Right ventricle myocardium superior (tissue), 1 donor: ENCODE results near the gene ZNF677. TPM values are rescaled to one million over a fixed set of nuclear protein-coding genes. Genes with fewer than 3 reads are reported as not detected.
A peak's percentile ranks its signal among the peaks of the same experiment; 100 is the strongest.
"Not testable (repeated sequence)": the region's sequence is repeated elsewhere in the genome, so short reads cannot be mapped to it uniquely, and the experiment has no call there.

ENCODE experiments used
- ATAC-seq: fragments of 200-7000 bp; cut with Tn5 transposase; one replicate; pipeline ENCODE4 v1.9.1; 2020; ENCODE audit warnings: mild to moderate bottlenecking; ENCODE audit not compliant: poor library complexity
- DNase-seq: peaks from one replicate; pipeline ENCODE4 v3.0.0-alpha.2; 2020
- intact Hi-C: fragments of 100-400 bp; cut with DNase I; formaldehyde crosslinking; loops from one replicate; pipeline ENCODE4 v1.11.2; 2022
- total RNA-seq: library from RNA; stranded (reverse); fragmentation: NEBNext Ultra II Directional; extraction: Animal tissue kit (Norgen Biotek cat#: 25700); gene quantifications from one replicate; pipeline ENCODE4 v1.2.1, GENCODE V29; 2021
- donor health status: DM: no; HTN: yes; CAD: no; lungs with severe emphysema.

Gene ZNF677
- total RNA-seq, 1 donor from 2014 or later = 21.1 TPM

- ATAC-seq (peak; percentile 97), DNase-seq (peak; percentile 99)
- intact Hi-C loops = loop anchor here (10.0 kb wide), 1 partner anchor 168 kb away; the partner anchor contains the start of gene ZNF525
These were observed 57.8 kb downstream of the ZNF677 start for GRCh38 chr19:53196777-53197396.

GRCh38 chr19:53195265-53195903, 59.3 kb downstream of the ZNF677 start:
- intact Hi-C loops = loop anchor here (10.0 kb wide), 1 partner anchor 169 kb away; the partner anchor contains the start of gene ZNF525
- DNase-seq (peak; percentile 74), ATAC-seq (peak; percentile 69)

GRCh38 chr19:53193535-53194222, 61.0 kb downstream of the ZNF677 start:
- no peak for ATAC-seq
- intact Hi-C loops = loop anchor here (5.0 to 10.0 kb wide), 2 partner anchors 116 to 171 kb away; partner anchors contain the start of gene ZNF525
- DNase-seq = no peak

GRCh38 chr19:53192771-53193534, 61.7 kb downstream of the ZNF677 start, which contains the start of gene ZNF665:
Gene ZNF665 (minus strand): TSS chr19:53193358. CDS start chr19:53182898, 10,460 bp downstream.
- intact Hi-C loops = loop anchor here (5.0 to 10.0 kb wide), 2 partner anchors 116 to 172 kb away; partner anchors contain the start of gene ZNF525
- ATAC-seq (peak; percentile 86), DNase-seq (peak; percentile 93)

GRCh38 chr19:53190253-53190652, 64.4 kb downstream of the ZNF677 start:
- ATAC-seq = no peak
- no peak for DNase-seq

GRCh38 chr19:53189691-53190198, 64.9 kb downstream of the ZNF677 start:
- DNase-seq, ATAC-seq: not testable (repeated sequence)
- intact Hi-C loops = loop anchor here (5.0 to 10.0 kb wide), 2 partner anchors 112 to 175 kb away; partner anchors contain the start of gene ZNF525

More at GRCh38 chr19:53190253-53190652, 64.4 kb downstream of the ZNF677 start:
- intact Hi-C loops = loop anchor here (5.0 to 10.0 kb wide), 2 partner anchors 113 to 175 kb away; partner anchors contain the start of gene ZNF525

Other genes starting within 250 kb of the ZNF677 start
- not detected for gene ERVV-1, start 241.0 kb downstream of the ZNF677 start, total RNA-seq
- not detected for gene ERVV-2, start 210.1 kb downstream of the ZNF677 start, total RNA-seq
- 15.7 TPM for gene ZNF160, start 151.5 kb downstream of the ZNF677 start, total RNA-seq
- 17.8 TPM for gene ZNF415, start 122.0 kb downstream of the ZNF677 start, total RNA-seq
- 5.8 TPM for gene ZNF347, start 95.8 kb downstream of the ZNF677 start, total RNA-seq
- gene ZNF665, start 61.5 kb downstream of the ZNF677 start, total RNA-seq = 1.3 TPM
- gene VN1R2, start 3.4 kb upstream of the ZNF677 start, total RNA-seq = not detected
- not detected for gene VN1R4, start 12.8 kb upstream of the ZNF677 start, total RNA-seq
- gene ZNF845, start 78.9 kb upstream of the ZNF677 start, total RNA-seq = 3.3 TPM
- gene ZNF525, start 110.8 kb upstream of the ZNF677 start, total RNA-seq = 4.7 TPM
- gene ZNF765, start 140.3 kb upstream of the ZNF677 start, total RNA-seq = 3.4 TPM
- 2.9 TPM for gene ZNF761, start 177.1 kb upstream of the ZNF677 start, total RNA-seq
- 0.75 TPM for gene ZNF813, start 212.9 kb upstream of the ZNF677 start, total RNA-seq